Psoas muscle (tissue), 8 donors: ENCODE data around the gene VTN. TPM values are rescaled to one million over a fixed set of nuclear protein-coding genes. Genes with fewer than 3 reads are reported as not detected.

Experiments used
- ATAC-seq, 4 donors: fragments of 200-7000 bp; cut with Tn5 transposase; one replicate each; pipeline ENCODE4 v1.9.1; 2020; ENCODE audit warnings: moderate library complexity in 3 of 4, mild to moderate bottlenecking in 2 of 4
- DNase-seq, 2 donors: peaks; one replicate each; pipeline ENCODE4 v3.0.0-alpha.2; 2020
- H3K27ac ChIP-seq: fragments of 200-600 bp; one replicate; pipeline ENCODE4 v1.8.0; 2022
- H3K27me3 ChIP-seq, 3 donors: fragments of 200-600 bp in 1 of 3; one replicate each; pipeline versions ENCODE4 v1.6.1 to v1.8.0; 2013 to 2022; ENCODE audit warnings: low read length in 2 of 3, mild to moderate bottlenecking in 2 of 3, moderate library complexity in 1 of 3; ENCODE audit not compliant: insufficient read depth in 3 of 3
- H3K36me3 ChIP-seq, 2 donors: fragments of 200-600 bp in 1 of 2; one replicate each; pipeline versions ENCODE4 v1.6.1 to v1.8.0; 2013 to 2022; ENCODE audit warnings: low read depth in 1 of 2, mild to moderate bottlenecking in 1 of 2, moderate library complexity in 1 of 2; ENCODE audit not compliant: insufficient read depth in 1 of 2
- H3K4me1 ChIP-seq: fragments of 200-600 bp; one replicate; pipeline ENCODE4 v1.8.0; 2022
- H3K4me3 ChIP-seq: fragments of 200-600 bp; one replicate; pipeline ENCODE4 v1.8.0; 2022; ENCODE audit warnings: mild to moderate bottlenecking
- H3K9me3 ChIP-seq: fragments of 200-600 bp; one replicate; pipeline ENCODE4 v1.8.0; 2022
- WGBS, 3 donors: extraction: QIAGEN DNeasy Blood & Tissue Kit; methylation state at CpG; one replicate each; pipeline versions ENCODE4 v1.1.6 to v1.1.7; 2013; 5-methylcytosine and 5-hydroxymethylcytosine counted together
- intact Hi-C, 2 donors: fragments of 100-400 bp; cut with DNase I; formaldehyde crosslinking; loops; one replicate each; pipeline versions ENCODE4 v1.11.0 to v1.14.2; 2022
- polyA plus RNA-seq, 3 donors: library from polyadenylated mRNA; stranded (reverse); fragments of 200-250 nt; gene quantifications; one replicate each; pipeline ENCODE4 v1.2.3, GENCODE V29; 2013
- total RNA-seq, 4 donors: library from RNA; stranded (reverse); fragmentation: NEBNext Ultra II Directional in 2 of 4; extraction: Animal tissue kit (Norgen Biotek cat#: 25700) in 2 of 4; gene quantifications; one replicate each; pipeline versions ENCODE4 v1.2.1 to v1.2.4, GENCODE V29; 2021 to 2023
- TF ChIP-seq, protein P1 (sequence below): fragments of 200-600 bp; IDR thresholded peaks from one replicate; pipeline ENCODE4 v1.8.0; 2022; ENCODE audit warnings: antibody characterized with exemption
- donor health status: healthy with polysubstance abuse.
- donor health status: DM: no; HTN: no; CAD: no; lungs with moderate emphysema.
- donor health status: Bipolar disorder and iron deficiency.
- donor health status: healthy.
- donor health status: DM: yes; HTN: yes; CAD: no.
- donor health status: DM: no; HTN: no; CAD: no.
- donor health status: DM: no; HTN: no; CAD: no.
- donor health status: DM: yes; HTN: yes; CAD: no.

The VTN gene
- total and polyA plus RNA-seq, 7 donors, result 0.06 to 1.2 (median 0.18) TPM; not detected in 2

DNA sequence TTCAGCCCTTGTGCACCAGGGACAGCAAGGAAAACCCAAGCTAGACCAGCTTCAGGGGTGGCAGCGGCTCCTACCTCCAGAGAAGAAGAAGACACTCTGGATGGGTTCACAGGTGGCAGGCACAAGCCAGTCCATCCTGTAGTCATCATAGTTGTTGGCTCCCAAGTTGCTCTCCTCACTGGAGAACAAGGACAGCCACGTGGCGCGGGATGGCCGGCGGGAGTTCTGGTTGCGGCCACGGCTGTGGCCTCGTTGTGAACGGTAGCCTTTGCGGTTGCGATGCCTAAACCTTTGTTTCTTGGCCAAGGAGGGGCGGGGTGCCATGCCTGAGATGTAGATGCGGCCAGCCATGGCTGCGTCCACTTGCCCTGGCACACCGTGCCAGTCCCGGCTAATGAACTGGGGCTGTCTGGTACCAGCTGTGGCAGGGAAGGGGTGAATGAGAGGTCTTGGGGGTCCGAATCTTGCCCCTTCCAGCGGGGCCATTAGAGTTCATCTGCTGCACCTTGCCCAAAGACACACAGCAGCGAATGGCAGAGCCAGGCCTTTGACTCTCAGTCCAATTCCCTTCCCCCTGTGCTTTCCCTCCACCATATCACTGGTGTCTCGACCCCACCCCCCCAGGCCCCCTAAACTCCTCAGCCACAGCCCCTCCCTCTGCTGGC is 2.3 kb downstream of the VTN start:
- DNase-seq (no peak), ATAC-seq (no peak)
- no peaks in the 10 kb centered on the region for H3K27me3 ChIP-seq
- H3K9me3 ChIP-seq, result no peaks in the 10 kb centered on the region
- WGBS, 3 donors, result 88 to 92% (median 89%) methylated on average over 21 of the region's 21 CpGs
- H3K27ac ChIP-seq, result no peak overlapping the region
- H3K4me1 ChIP-seq, result peaks cover 7% of the 10 kb centered on the region
- TF ChIP-seq, protein P1, sequence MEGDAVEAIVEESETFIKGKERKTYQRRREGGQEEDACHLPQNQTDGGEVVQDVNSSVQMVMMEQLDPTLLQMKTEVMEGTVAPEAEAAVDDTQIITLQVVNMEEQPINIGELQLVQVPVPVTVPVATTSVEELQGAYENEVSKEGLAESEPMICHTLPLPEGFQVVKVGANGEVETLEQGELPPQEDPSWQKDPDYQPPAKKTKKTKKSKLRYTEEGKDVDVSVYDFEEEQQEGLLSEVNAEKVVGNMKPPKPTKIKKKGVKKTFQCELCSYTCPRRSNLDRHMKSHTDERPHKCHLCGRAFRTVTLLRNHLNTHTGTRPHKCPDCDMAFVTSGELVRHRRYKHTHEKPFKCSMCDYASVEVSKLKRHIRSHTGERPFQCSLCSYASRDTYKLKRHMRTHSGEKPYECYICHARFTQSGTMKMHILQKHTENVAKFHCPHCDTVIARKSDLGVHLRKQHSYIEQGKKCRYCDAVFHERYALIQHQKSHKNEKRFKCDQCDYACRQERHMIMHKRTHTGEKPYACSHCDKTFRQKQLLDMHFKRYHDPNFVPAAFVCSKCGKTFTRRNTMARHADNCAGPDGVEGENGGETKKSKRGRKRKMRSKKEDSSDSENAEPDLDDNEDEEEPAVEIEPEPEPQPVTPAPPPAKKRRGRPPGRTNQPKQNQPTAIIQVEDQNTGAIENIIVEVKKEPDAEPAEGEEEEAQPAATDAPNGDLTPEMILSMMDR, result no peak
- H3K36me3 ChIP-seq, result peaks cover 2 to 31% of the 10 kb centered on the region in 2 donors
- no peak overlapping the region for H3K4me3 ChIP-seq
- intact Hi-C loops, result no loop called here

DNA sequence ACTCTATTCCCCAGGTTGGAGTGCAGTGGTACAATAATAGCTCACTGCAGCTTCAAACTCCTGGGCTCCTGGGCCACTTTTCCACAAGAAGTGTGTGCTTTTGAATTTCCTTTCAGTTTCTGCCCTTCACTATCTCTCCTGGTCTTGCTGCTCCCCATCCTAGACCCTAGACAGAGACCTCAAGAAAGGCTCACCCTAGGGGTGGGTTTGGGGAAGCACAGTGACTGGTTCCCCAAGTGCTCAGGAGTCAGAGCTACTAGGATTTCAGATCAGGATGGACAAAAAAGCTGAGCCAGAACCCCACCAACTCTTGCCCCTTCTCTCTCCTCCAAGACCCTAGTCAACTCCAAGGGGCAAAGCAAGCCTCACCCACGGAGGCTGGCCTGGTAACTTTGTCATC is 3.5 kb downstream of the VTN start:
- Histone ChIP-seq H3K4me3 (no peak overlapping the region), H3K9me3 (no peaks in the 10 kb centered on the region), H3K27me3 (no peaks in the 10 kb centered on the region), H3K27ac (no peak overlapping the region), H3K4me1 (peaks cover under 1% of the 10 kb centered on the region), H3K36me3 (peaks cover 3 to 42% of the 10 kb centered on the region in 2 donors)
- TF ChIP-seq, protein P1, result no peak
- ATAC-seq (no peak), DNase-seq (no peak)
- intact Hi-C loops, result no loop called here
- 70 to 100% (median 74%) methylated on average over 1 of the region's 1 CpG for WGBS, 3 donors

- DNase-seq (no peak), ATAC-seq (no peak)
- no peak overlapping the region for H3K4me3 ChIP-seq
- H3K27me3 ChIP-seq, result no peaks in the 10 kb centered on the region
- intact Hi-C loops, result no loop called here
- H3K4me1 ChIP-seq, result no peaks in the 10 kb centered on the region
- H3K9me3 ChIP-seq, result no peaks in the 10 kb centered on the region
- TF ChIP-seq, protein P1, result no peak
- H3K36me3 ChIP-seq, result peaks cover 11 to 54% of the 10 kb centered on the region in 2 donors
- H3K27ac ChIP-seq, result no peak overlapping the region
- 84 to 87% (median 86%) methylated on average over 3 of the region's 3 CpGs for WGBS, 3 donors
Measured at GRCh38 chr17:28365487-28365886, 4.6 kb downstream of the VTN start.

DNA sequence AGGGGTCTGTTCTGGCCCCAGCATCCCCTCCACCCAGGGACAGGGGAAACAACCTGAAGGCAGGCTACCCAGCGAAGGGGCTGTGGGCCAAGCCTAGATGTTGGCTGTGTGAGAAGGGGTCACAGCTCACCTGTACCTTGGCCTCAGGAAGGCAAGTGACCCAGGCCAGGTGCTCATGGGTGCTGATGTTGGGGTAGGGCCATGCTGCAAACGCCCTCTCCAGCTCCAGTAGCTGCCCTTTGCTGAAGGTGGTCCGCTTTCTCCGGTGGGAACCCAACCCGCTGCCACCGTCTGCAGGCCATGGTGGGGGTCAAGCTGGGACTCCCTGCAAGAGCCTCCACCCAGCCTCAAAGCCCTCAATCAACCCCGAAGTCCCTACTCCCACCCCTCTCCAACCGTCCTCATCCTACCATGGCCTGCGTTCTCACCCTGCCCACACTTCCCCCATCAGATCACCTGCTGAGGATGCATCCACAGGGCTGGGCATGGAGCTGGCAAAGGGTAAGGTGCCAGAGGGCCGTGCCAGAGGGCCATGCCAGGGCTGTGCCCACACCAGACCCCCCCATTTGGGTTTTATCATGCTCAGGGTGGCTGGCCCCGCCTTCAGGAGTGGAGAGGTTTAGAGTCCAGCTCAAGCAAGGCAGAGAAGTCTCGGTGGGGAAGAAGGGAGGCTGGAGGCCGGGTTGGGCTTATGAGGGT is 5.3 kb downstream of the VTN start, which contains the start of gene SEBOX:
Gene SEBOX (minus strand): TSS at position 535 of the 699 bp plus-strand sequence. CDS start 48 bp downstream, at position 487.
- no peak for DNase-seq
- 85 to 86% (median 86%) methylated on average over 12 to 13 of the region's 13 CpGs for WGBS, 3 donors
- TF ChIP-seq, protein P1, result no peak
- Histone ChIP-seq H3K4me3 (no peak within 1 kb of the TSS), H3K9me3 (no peaks in the 10 kb centered on the region), H3K36me3 (peaks cover 11 to 60% of the 10 kb centered on the region in 2 donors), H3K4me1 (no peaks in the 10 kb centered on the region), H3K27me3 (no peaks in the 10 kb centered on the region), H3K27ac (no peak within 1 kb of the TSS)
- no peak for ATAC-seq
- intact Hi-C loops, result no loop called here
